Mammary epithelial cell (primary cell): ENCODE data around the gene MEGF11.

Experiments used
- EZH2 ChIP-seq: IDR thresholded peaks from 2 replicates; pipeline ENCODE4 v1.6.1; 2012; ENCODE audit warnings: low read length, inconsistent platforms, borderline replicate concordance
- TF ChIP-seq, protein P1 (sequence below), 2 donors: IDR thresholded peaks in 1 of 2; conservative IDR thresholded peaks in 1 of 2; 2 replicates each; pipeline ENCODE4 v1.5.1; 2011 to 2012; ENCODE audit warnings: inconsistent platforms in 2 of 2, low read length in 2 of 2, mild to moderate bottlenecking in 2 of 2, control low read depth in 1 of 2, low read depth in 1 of 2; ENCODE audit not compliant: insufficient read depth in 1 of 2; ENCODE audit errors: extremely low read depth in 1 of 2

DNA sequence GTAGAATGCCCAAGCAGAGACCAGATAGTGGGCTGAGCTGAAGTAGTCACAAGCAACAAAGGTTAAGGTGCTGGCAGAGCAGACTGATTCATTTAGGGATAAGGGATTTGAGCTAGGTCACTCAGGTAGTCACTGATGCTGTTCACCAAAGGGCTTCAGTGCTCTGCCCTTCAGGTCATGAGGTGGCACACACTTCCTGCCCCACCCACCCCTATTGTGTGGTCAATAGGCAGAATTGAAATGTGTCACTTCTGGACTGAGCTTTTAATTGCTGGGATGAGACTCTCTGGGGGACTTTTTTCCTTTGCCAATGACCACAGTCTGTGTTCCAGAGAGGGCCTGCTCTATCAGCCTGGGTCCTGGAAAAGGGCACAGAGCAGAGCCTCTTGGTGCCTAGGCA lies 37.0 kb upstream of the MEGF11 start:
- TF ChIP-seq, protein P1, sequence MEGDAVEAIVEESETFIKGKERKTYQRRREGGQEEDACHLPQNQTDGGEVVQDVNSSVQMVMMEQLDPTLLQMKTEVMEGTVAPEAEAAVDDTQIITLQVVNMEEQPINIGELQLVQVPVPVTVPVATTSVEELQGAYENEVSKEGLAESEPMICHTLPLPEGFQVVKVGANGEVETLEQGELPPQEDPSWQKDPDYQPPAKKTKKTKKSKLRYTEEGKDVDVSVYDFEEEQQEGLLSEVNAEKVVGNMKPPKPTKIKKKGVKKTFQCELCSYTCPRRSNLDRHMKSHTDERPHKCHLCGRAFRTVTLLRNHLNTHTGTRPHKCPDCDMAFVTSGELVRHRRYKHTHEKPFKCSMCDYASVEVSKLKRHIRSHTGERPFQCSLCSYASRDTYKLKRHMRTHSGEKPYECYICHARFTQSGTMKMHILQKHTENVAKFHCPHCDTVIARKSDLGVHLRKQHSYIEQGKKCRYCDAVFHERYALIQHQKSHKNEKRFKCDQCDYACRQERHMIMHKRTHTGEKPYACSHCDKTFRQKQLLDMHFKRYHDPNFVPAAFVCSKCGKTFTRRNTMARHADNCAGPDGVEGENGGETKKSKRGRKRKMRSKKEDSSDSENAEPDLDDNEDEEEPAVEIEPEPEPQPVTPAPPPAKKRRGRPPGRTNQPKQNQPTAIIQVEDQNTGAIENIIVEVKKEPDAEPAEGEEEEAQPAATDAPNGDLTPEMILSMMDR (conservative IDR thresholded peaks at IDR 0.05 in 1 of 2, IDR thresholded peaks at IDR 0.05 in 1 of 2; ENCODE audit: extremely low read depth in 1 of 2, insufficient read depth in 1 of 2, low read depth in 1 of 2, low read length in 2 of 2), result no peak
- TF ChIP-seq EZH2, result no peak
